GM06990 (cell line): ENCODE measurements around the gene PPP1R27.
A peak's percentile ranks its signal among the peaks of the same experiment; 100 is the strongest.

Source experiments
- DNase-seq: peaks from one replicate; pipeline ENCODE4 v3.0.0-alpha.2; 2011; ENCODE audit not compliant: insufficient read length; ENCODE audit errors: extremely low read depth
- H3K27me3 ChIP-seq: replicated peaks from 2 replicates; pipeline ENCODE4 v1.6.0; 2011; ENCODE audit warnings: low read length; ENCODE audit not compliant: control insufficient read depth, insufficient read depth
- H3K36me3 ChIP-seq: 2 replicates; pipeline ENCODE4 v1.5.1; 2011; ENCODE audit warnings: low read length; ENCODE audit not compliant: control insufficient read depth, insufficient read depth
- H3K4me3 ChIP-seq: replicated peaks from 2 replicates; pipeline ENCODE4 v1.5.1; 2011; ENCODE audit warnings: low read depth, mild to moderate bottlenecking, control low read depth, low read length
- CTCF ChIP-seq: IDR thresholded peaks from 2 replicates; pipeline ENCODE4 v1.5.1; 2011; ENCODE audit warnings: low read length, control low read depth, mild to moderate bottlenecking, inconsistent platforms; ENCODE audit not compliant: insufficient read depth, poor library complexity, severe bottlenecking

PPP1R27 gene

GRCh38 chr17:81808778-81809555 is 25.9 kb downstream of the PPP1R27 start:
- Histone ChIP-seq H3K27me3 (no peaks in the 10 kb centered on the region; the same call in 1 of the 2 replicates), H3K4me3 (no peak overlapping the region), H3K36me3 (no peaks in the 10 kb centered on the region)
- no peak for DNase-seq
- TF ChIP-seq CTCF = peak; percentile 42

GRCh38 chr17:81807839-81808238 is 27.0 kb downstream of the PPP1R27 start:
- no peak for DNase-seq
- TF ChIP-seq CTCF = no peak

DNA sequence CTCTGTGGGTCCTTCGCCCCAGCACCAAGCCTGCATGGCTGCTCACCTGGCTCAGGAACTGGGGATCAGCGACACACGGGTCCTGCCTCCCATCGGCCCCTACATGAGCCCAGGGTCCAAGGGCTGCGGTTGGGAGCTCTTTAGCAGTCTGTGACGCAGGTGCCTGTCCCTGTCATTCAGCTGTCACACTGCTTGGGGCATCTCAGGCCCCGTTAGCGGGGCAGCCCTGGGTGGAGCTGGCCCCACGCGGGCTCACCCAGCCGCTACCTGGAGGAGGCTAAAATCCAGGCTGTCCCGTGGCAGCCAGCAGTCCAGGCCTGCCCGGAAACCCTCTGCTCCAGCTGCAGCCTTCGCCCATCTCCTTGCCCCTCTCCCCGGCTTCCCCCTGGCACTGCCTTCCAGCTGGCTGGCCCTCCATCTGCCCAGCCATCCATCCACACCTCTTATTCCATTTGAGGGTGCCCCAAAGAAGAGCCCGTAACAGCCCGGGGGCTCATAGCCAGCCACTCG is 27.6 kb downstream of the PPP1R27 start:
- DNase-seq = no peak
- Histone ChIP-seq H3K4me3 (no peak overlapping the region), H3K36me3 (no peaks in the 10 kb centered on the region), H3K27me3 (no peaks in the 10 kb centered on the region; the same call in 1 of the 2 replicates)
- no peak for TF ChIP-seq CTCF

More at GRCh38 chr17:81807839-81808238, 27.0 kb downstream of the PPP1R27 start:
- no peaks in the 10 kb centered on the region; the same call in 1 of the 2 replicates for H3K27me3 ChIP-seq
- no peaks in the 10 kb centered on the region for H3K36me3 ChIP-seq
- H3K4me3 ChIP-seq = no peak overlapping the region

DNA sequence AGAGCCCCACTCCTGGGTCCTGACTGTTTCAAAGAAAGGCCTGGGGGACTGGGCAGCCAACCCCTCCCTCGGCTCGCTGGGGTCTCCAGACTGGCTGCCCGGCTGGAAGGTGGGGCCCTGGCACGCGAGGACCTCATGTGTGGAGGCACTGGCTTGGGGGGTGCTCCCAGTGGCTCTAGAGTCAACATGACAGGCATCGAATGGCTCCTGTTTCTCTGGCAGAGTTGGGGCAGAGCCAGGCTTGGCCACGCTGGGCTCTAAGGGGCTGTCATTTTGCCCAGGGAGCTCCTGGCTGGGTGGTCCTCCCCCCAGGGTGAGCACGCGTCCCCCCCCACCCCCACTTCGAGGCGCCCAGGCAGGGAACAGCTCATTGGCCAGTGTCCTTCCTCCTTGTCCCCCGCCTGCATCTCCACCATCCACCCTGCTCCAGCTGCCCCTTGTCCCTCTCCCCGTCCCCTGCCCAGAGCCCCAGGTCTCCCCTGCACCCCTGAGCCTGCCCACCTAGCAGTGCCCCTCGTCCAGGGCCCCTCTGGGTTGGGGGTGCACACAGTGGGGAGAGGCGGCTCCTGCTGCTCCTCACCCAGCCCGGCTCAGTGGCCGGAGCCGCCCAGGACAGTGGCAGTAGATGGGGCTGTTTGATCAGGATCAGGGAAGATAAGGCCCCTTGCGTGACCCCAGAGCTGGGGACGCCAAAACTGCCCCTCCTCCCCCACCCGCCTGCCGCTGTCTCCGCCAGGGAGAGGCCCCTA is 28.2 kb downstream of the PPP1R27 start:
- Histone ChIP-seq H3K36me3 (no peaks in the 10 kb centered on the region), H3K4me3 (no peak overlapping the region), H3K27me3 (no peaks in the 10 kb centered on the region; the same call in 1 of the 2 replicates)
- DNase-seq = no peak
- no peak for TF ChIP-seq CTCF

DNA sequence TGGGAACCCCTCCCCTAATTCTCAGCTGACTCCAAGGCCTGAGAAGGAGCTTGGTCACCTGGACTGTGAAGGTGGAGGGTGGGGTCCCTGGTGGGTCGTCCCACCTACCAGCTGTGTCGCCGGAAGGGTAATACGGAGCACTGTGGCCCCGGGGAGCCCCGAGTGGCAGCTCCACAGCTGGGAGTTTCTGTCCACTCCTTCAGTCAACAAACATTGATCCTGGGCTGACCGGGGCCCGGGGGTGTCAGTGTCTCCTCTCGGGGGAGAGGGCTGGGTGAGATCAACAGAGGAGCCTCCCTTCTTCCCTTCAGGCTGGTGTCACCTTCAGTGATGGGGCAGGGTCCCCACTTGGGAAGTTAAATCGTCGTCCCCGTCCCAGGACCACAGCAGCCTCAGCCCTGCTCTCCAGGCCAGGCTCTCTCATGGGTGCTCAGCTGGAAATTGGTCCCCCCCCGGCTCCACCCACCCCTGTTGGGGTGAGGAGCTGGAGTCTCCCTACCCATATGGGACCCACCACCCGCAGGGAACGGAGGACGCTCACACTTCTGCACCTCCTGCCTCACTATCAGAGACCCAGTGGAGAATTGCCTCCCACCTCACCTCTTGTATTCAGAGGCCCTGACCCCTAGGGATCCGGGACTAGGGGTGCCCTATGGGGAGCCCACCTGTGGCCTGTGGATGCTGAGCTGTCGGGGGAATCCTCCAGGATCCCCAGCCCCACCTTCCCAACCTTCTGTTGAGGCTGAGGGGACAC is 29.0 kb downstream of the PPP1R27 start:
- TF ChIP-seq CTCF = no peak
- no peaks in the 10 kb centered on the region; the same call in 1 of the 2 replicates for H3K27me3 ChIP-seq
- DNase-seq = no peak
- no peak overlapping the region for H3K4me3 ChIP-seq
- H3K36me3 ChIP-seq = no peaks in the 10 kb centered on the region
